KMS-11 (cell line): ENCODE data around the gene PHF21B.

Experiments used
- H2AFZ ChIP-seq: fragments of 200-600 bp; sonication (generic); 2 replicates; pipeline ENCODE4 v1.6.1; 2016; ENCODE audit warnings: antibody characterized with exemption, mixed run types, low read depth
- H3K27ac ChIP-seq: fragments of 200-600 bp; sonication (generic); 2 replicates; pipeline ENCODE4 v1.6.1; 2016; ENCODE audit warnings: mild to moderate bottlenecking, mixed run types
- H3K27me3 ChIP-seq: fragments of 200-600 bp; sonication (generic); 2 replicates; pipeline ENCODE4 v1.6.1; 2017; ENCODE audit warnings: mild to moderate bottlenecking, low read depth, mixed run types, moderate library complexity; ENCODE audit not compliant: insufficient read depth
- H3K36me3 ChIP-seq: fragments of 200-600 bp; sonication (generic); 2 replicates; pipeline ENCODE4 v1.6.1; 2017; ENCODE audit warnings: mild to moderate bottlenecking, mixed run types; ENCODE audit not compliant: insufficient read depth
- H3K4me1 ChIP-seq: fragments of 200-600 bp; sonication (generic); 2 replicates; pipeline ENCODE4 v1.6.1; 2016; ENCODE audit warnings: mild to moderate bottlenecking, low read depth, mixed run types; ENCODE audit not compliant: poor library complexity, severe bottlenecking
- H3K4me2 ChIP-seq: fragments of 200-600 bp; sonication (generic); 2 replicates; pipeline ENCODE4 v1.7.0; 2016; ENCODE audit warnings: mild to moderate bottlenecking, mixed run types
- H3K4me3 ChIP-seq: fragments of 200-600 bp; sonication (generic); IDR thresholded peaks from 2 replicates; pipeline ENCODE4 v1.6.1; 2017; ENCODE audit warnings: low read depth, low read length, mixed read lengths; ENCODE audit not compliant: insufficient read depth
- H3K79me2 ChIP-seq: fragments of 200-600 bp; sonication (generic); 2 replicates; pipeline ENCODE4 v1.6.1; 2016; ENCODE audit warnings: low read depth, mixed run types; ENCODE audit not compliant: insufficient read depth
- H3K9ac ChIP-seq: fragments of 200-600 bp; sonication (generic); 2 replicates; pipeline ENCODE4 v1.6.1; 2016; ENCODE audit warnings: mild to moderate bottlenecking, mixed run types
- H4K20me1 ChIP-seq: fragments of 200-600 bp; sonication (generic); 2 replicates; pipeline ENCODE4 v1.6.1; 2016; ENCODE audit warnings: mild to moderate bottlenecking, mixed run types; ENCODE audit not compliant: insufficient read depth
- CTCF ChIP-seq: fragments of 200-600 bp; sonication (generic); conservative IDR thresholded peaks from 2 replicates; pipeline ENCODE4 v1.6.1; 2017; ENCODE audit warnings: low read depth, mild to moderate bottlenecking, antibody characterized with exemption, low read length, moderate library complexity, mixed read lengths

The PHF21B gene

GRCh38 chr22:45009606-45010531 lies at the start of gene PHF21B:
TSS of gene PHF21B (minus strand) at chr22:45010005. CDS start at chr22:45009549, 456 bp downstream.
- H2AFZ ChIP-seq = no peak within 1 kb of the TSS
- H3K4me2 ChIP-seq = no peak within 1 kb of the TSS
- H3K27ac ChIP-seq = no peak within 1 kb of the TSS

GRCh38 chr22:45059296-45059695 lies 49.5 kb upstream of the PHF21B start:
- no peak overlapping the region for H3K4me3 ChIP-seq
- H3K4me2 ChIP-seq = no peak overlapping the region
- H3K4me1 ChIP-seq = no peaks in the 10 kb centered on the region
- H2AFZ ChIP-seq = no peak overlapping the region
- no peak overlapping the region for H3K9ac ChIP-seq
- no peaks in the 10 kb centered on the region for H4K20me1 ChIP-seq
- peaks cover 32% of the 10 kb centered on the region; the same call in 1 of the 2 replicates for H3K27me3 ChIP-seq
- H3K36me3 ChIP-seq = no peaks in the 10 kb centered on the region
- TF ChIP-seq CTCF = no peak
- H3K79me2 ChIP-seq = no peaks in the 10 kb centered on the region
- no peak overlapping the region for H3K27ac ChIP-seq

More at GRCh38 chr22:45009606-45010531, at the start of gene PHF21B:
- Histone ChIP-seq H3K36me3 (no peaks in the 10 kb centered on the region), H4K20me1 (no peaks in the 10 kb centered on the region), H3K4me1 (no peaks in the 10 kb centered on the region), H3K27me3 (peaks cover 13% of the 10 kb centered on the region), H3K9ac (no peak within 1 kb of the TSS), H3K79me2 (no peaks in the 10 kb centered on the region), H3K4me3 (no peak within 1 kb of the TSS)
- no peak for TF ChIP-seq CTCF

- Histone ChIP-seq H3K27me3 (peaks cover 28% of the 10 kb centered on the region; the same call in 1 of the 2 replicates), H3K79me2 (no peaks in the 10 kb centered on the region), H3K27ac (no peak overlapping the region), H3K4me3 (no peak overlapping the region), H3K36me3 (no peaks in the 10 kb centered on the region), H4K20me1 (no peaks in the 10 kb centered on the region), H3K4me2 (no peak overlapping the region), H3K9ac (no peak overlapping the region), H3K4me1 (no peaks in the 10 kb centered on the region), H2AFZ (no peak overlapping the region)
- no peak for TF ChIP-seq CTCF
Measured at GRCh38 chr22:45058622-45058912, 48.8 kb upstream of the PHF21B start.

GRCh38 chr22:45055936-45056335 lies 46.1 kb upstream of the PHF21B start:
- no peak overlapping the region for H3K4me2 ChIP-seq
- no peaks in the 10 kb centered on the region for H3K36me3 ChIP-seq
- H4K20me1 ChIP-seq = no peaks in the 10 kb centered on the region
- no peak overlapping the region for H3K9ac ChIP-seq
- no peaks in the 10 kb centered on the region for H3K4me1 ChIP-seq
- no peak overlapping the region for H3K4me3 ChIP-seq
- no peak overlapping the region for H3K27ac ChIP-seq
- TF ChIP-seq CTCF = no peak
- H3K79me2 ChIP-seq = no peaks in the 10 kb centered on the region
- peaks cover 28% of the 10 kb centered on the region; the same call in 1 of the 2 replicates for H3K27me3 ChIP-seq
- no peak overlapping the region for H2AFZ ChIP-seq
